ENCODE results near the gene PRR7. TPM values are rescaled to one million over a fixed set of nuclear protein-coding genes. Genes with fewer than 3 reads are reported as not detected.

The PRR7 gene
- total RNA-seq, 4 donors from 2014 or later: 1.9 to 3.0 TPM; not detected in 2

DNA sequence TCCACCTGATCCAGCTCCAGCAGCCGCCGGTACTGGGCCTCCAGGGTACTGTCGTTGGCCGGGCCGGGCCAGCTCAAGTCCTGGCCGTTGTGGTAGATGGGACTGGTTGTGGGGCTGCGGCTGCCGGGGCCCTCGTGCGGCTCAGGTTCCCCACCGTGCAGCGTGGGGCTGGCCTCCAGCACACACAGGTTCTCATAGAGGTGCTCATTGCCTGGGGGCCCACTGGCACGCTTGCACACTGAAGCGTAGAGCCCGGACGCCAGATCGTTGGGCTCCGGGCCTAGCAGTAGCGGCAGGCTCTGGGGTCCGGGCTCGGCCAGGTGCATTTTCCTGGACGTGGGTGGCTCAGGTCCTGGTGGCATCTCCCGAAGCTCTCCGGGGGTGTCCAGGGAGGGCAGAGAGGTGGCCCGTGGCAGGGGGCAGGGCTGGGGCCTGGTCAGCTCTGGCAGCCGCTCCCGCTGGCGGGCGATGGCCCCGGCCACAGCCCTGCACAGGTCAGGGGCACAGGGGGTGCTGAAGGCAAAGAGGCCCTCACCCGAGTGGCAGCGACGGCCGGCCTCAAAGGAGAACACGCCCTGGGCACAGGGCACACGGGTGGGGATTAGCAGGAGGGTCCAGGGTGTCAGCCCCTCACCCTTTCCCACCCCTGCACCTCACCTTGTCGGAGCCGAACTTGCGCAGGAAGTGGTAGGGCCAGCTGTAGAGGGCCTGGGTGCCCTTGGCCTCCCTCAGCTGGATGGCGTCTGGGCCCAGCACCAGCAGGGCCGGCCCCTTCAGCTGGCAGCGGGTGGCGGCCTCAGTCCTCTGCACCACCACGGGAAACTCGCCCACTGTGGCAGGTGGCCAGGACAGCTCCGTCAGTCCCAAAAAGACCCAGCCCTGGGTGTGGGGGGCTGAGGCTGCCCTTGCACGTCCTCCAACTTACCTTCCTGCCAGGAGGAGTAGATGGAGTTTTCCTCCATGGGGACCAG, 57.8 kb downstream of the PRR7 start:
- TF ChIP-seq, protein P1, sequence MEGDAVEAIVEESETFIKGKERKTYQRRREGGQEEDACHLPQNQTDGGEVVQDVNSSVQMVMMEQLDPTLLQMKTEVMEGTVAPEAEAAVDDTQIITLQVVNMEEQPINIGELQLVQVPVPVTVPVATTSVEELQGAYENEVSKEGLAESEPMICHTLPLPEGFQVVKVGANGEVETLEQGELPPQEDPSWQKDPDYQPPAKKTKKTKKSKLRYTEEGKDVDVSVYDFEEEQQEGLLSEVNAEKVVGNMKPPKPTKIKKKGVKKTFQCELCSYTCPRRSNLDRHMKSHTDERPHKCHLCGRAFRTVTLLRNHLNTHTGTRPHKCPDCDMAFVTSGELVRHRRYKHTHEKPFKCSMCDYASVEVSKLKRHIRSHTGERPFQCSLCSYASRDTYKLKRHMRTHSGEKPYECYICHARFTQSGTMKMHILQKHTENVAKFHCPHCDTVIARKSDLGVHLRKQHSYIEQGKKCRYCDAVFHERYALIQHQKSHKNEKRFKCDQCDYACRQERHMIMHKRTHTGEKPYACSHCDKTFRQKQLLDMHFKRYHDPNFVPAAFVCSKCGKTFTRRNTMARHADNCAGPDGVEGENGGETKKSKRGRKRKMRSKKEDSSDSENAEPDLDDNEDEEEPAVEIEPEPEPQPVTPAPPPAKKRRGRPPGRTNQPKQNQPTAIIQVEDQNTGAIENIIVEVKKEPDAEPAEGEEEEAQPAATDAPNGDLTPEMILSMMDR (IDR thresholded peaks at IDR 0.05): no peak
- no peak for TF ChIP-seq POLR2A (IDR thresholded peaks at IDR 0.05)
- DNase-seq: no peak

DNA sequence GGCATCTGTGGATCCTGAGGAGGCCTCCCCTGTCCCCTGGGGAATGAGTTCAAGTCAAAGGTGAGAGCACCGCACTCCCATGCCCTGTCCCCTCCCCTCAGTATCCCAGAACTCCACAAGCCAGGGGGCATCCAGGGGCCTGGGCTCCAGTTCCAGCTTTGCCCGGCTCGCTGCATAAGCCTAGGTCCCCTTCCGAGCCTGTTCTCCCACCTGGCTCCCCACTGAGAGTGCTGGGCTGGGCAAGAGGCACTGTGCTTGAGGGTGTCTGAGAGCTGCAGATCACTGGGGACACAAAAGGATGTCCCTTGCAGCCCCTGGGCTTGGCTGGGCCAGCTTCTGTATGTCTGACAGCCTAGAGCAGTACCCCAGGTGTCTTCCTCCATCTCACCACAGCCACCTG, 58.5 kb downstream of the PRR7 start:
- no peaks in the 10 kb centered on the region for H3K4me1 ChIP-seq
- no peak overlapping the region for H3K4me3 ChIP-seq
- H3K27me3 ChIP-seq: no peaks in the 10 kb centered on the region
- DNase-seq: no peak
- H3K9me3 ChIP-seq: no peaks in the 10 kb centered on the region
- no peaks in the 10 kb centered on the region for H3K36me3 ChIP-seq
- H3K27ac ChIP-seq: no peak overlapping the region
- TF ChIP-seq, protein P1 (IDR thresholded peaks at IDR 0.05): no peak
- no peak for TF ChIP-seq POLR2A (IDR thresholded peaks at IDR 0.05)
- intact Hi-C loops (cut with DNase I; ENCODE audit: low total_unique reads): no loop called here

More for the DNA sequence above, 57.8 kb downstream of the PRR7 start:
- H3K4me1 ChIP-seq: no peaks in the 10 kb centered on the region
- intact Hi-C loops (cut with DNase I; ENCODE audit: low total_unique reads): loop anchor here (5.0 kb wide), 2 partner anchors 97 to 117 kb away; partner anchors contain the start of gene F12
- no peak overlapping the region for H3K4me3 ChIP-seq
- no peaks in the 10 kb centered on the region for H3K36me3 ChIP-seq
- no peak overlapping the region for H3K27ac ChIP-seq
- H3K9me3 ChIP-seq: no peaks in the 10 kb centered on the region
- no peaks in the 10 kb centered on the region for H3K27me3 ChIP-seq

Other genes with a start within 250 kb of the PRR7 start
- gene RAB24, start 143.1 kb upstream of the PRR7 start, total RNA-seq: 10 to 100 TPM in 3 of 4 donors, 1 to 10 TPM in 1; 8.2 to 62.0 (median 19.3) TPM
- gene PRELID1, start 143.0 kb upstream of the PRR7 start, total RNA-seq: 10 to 100 TPM; 25.4 to 73.1 (median 49.0) TPM
- gene MXD3, start 134.9 kb upstream of the PRR7 start, total RNA-seq: 10 to 100 TPM in 1 of 4 donors, 1 to 10 TPM in 2, under 1 TPM in 1; 0.51 to 29.0 (median 6.8) TPM
- gene LMAN2, start 95.1 kb upstream of the PRR7 start, total RNA-seq: 100 to 1,000 TPM in 3 of 4 donors, 10 to 100 TPM in 1; 83.2 to 210 (median 170) TPM
- gene RGS14, start 88.9 kb upstream of the PRR7 start, total RNA-seq: 10 to 100 TPM in 3 of 4 donors, 1 to 10 TPM in 1; 1.5 to 25.6 (median 13.6) TPM
- not detected for gene SLC34A1, start 62.4 kb upstream of the PRR7 start, total RNA-seq
- not detected for gene PFN3, start 46.2 kb upstream of the PRR7 start, total RNA-seq
- gene F12, start 37.2 kb upstream of the PRR7 start, total RNA-seq: 1 to 10 TPM in 1 of 4 donors, not detected in 3; 7.6 TPM
- 10 to 100 TPM; 16.4 to 29.8 (median 20.9) TPM for gene GRK6, start 20.1 kb upstream of the PRR7 start, total RNA-seq
- 100 to 1,000 TPM in 2 of 4 donors, 10 to 100 TPM in 2; 30.6 to 107 (median 82.7) TPM for gene DBN1, start 26.8 kb downstream of the PRR7 start, total RNA-seq
- 100 to 1,000 TPM; 102 to 543 (median 193) TPM for gene PDLIM7, start 50.8 kb downstream of the PRR7 start, total RNA-seq
- gene DOK3, start 63.0 kb downstream of the PRR7 start, total RNA-seq: 10 to 100 TPM in 1 of 4 donors, 1 to 10 TPM in 3; 3.6 to 20.0 (median 7.1) TPM
- gene DDX41, start 70.1 kb downstream of the PRR7 start, total RNA-seq: 100 to 1,000 TPM in 2 of 4 donors, 10 to 100 TPM in 2; 61.0 to 146 (median 95.6) TPM
- gene FAM193B, start 107.7 kb downstream of the PRR7 start, total RNA-seq: 100 to 1,000 TPM in 1 of 4 donors, 10 to 100 TPM in 3; 16.5 to 117 (median 39.4) TPM
- gene TMED9, start 145.4 kb downstream of the PRR7 start, total RNA-seq: 100 to 1,000 TPM in 2 of 4 donors, 10 to 100 TPM in 2; 12.8 to 106 (median 73.4) TPM
- 10 to 100 TPM in 3 of 4 donors, 1 to 10 TPM in 1; 5.1 to 27.8 (median 24.5) TPM for gene B4GALT7, start 153.3 kb downstream of the PRR7 start, total RNA-seq